Thoracic aorta (tissue), 2 donors: ENCODE measurements around the gene CLDND2. TPM values are rescaled to one million over a fixed set of nuclear protein-coding genes. Genes with fewer than 3 reads are reported as not detected.

Experiments used
- ATAC-seq: fragments of 150-250 bp; one replicate; pipeline ENCODE4 v1.8.0; 2017; ENCODE audit warnings: low read depth; ENCODE audit not compliant: insufficient number of reproducible peaks, low FRiP score
- DNase-seq: peaks from one replicate; pipeline ENCODE4 v3.0.0-alpha.2; 2020; ENCODE audit warnings: low spot score
- H3K27ac ChIP-seq, 2 donors: fragments of 200-600 bp; sonication (generic); 1 replicate in 1 of 2; 2 replicates in 1 of 2; pipeline ENCODE4 v1.5.1; 2016; ENCODE audit warnings: mild to moderate bottlenecking in 2 of 2, moderate library complexity in 2 of 2
- H3K27me3 ChIP-seq: fragments of 200-600 bp; sonication (generic); replicated peaks from 2 replicates; pipeline ENCODE4 v1.6.0; 2016; ENCODE audit warnings: mild to moderate bottlenecking; ENCODE audit not compliant: insufficient read depth
- H3K36me3 ChIP-seq: fragments of 200-600 bp; sonication (generic); one replicate; pipeline ENCODE4 v1.5.1; 2016
- H3K4me1 ChIP-seq, 2 donors: fragments of 200-600 bp; sonication (generic); 1 replicate in 1 of 2; 2 replicates in 1 of 2; pipeline versions ENCODE4 v1.5.1 to v1.6.0; 2016; ENCODE audit warnings: low read depth in 2 of 2, mild to moderate bottlenecking in 1 of 2; ENCODE audit not compliant: control insufficient read depth in 1 of 2
- H3K4me3 ChIP-seq: fragments of 200-600 bp; sonication (generic); 2 replicates; pipeline ENCODE4 v1.5.1; 2016; ENCODE audit warnings: mild to moderate bottlenecking
- H3K9me3 ChIP-seq: fragments of 200-600 bp; sonication (generic); 2 replicates; pipeline ENCODE4 v1.5.1; 2016
- total RNA-seq, 2 donors: library from RNA; depleted of rRNA; stranded (reverse); fragments of >200 nt; gene quantifications; one replicate each; pipeline versions ENCODE4 v1.1.0 to v1.2.3, GENCODE V29; 2016
- TF ChIP-seq, protein P1 (sequence below): fragments of 200-600 bp; sonication (generic); IDR thresholded peaks from one replicate; pipeline ENCODE4 v1.5.1; 2019; ENCODE audit warnings: antibody characterized with exemption

The CLDND2 gene
- total RNA-seq, 2 donors from 2014 or later: not detected

DNA sequence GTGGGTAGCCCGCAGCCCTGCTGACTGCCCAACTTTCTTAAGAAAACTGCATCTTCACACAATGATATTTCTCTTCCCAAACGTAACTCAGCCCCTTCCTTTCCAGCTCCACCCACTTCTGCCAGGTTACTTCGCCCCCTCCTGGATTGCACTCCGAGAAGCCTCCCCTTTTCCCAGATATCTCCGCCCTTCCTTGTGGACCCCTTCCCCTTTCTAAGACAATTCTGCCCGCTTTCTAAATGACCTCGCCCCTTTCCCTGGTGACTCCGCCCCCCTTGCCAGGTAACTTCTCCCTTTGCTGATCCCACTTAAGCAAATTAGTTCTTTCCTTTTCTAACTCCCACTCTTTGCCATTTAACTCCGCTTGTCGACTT is 29.5 kb downstream of the CLDND2 start:
- Histone ChIP-seq H3K36me3 (no peaks in the 10 kb centered on the region), H3K9me3 (no peaks in the 10 kb centered on the region), H3K27ac (peak overlapping the region; percentile 76 to 83), H3K27me3 (no peaks in the 10 kb centered on the region), H3K4me1 (peaks cover 0 to 18% of the 10 kb centered on the region in 2 donors), H3K4me3 (peak overlapping the region; percentile 76)
- TF ChIP-seq, protein P1, sequence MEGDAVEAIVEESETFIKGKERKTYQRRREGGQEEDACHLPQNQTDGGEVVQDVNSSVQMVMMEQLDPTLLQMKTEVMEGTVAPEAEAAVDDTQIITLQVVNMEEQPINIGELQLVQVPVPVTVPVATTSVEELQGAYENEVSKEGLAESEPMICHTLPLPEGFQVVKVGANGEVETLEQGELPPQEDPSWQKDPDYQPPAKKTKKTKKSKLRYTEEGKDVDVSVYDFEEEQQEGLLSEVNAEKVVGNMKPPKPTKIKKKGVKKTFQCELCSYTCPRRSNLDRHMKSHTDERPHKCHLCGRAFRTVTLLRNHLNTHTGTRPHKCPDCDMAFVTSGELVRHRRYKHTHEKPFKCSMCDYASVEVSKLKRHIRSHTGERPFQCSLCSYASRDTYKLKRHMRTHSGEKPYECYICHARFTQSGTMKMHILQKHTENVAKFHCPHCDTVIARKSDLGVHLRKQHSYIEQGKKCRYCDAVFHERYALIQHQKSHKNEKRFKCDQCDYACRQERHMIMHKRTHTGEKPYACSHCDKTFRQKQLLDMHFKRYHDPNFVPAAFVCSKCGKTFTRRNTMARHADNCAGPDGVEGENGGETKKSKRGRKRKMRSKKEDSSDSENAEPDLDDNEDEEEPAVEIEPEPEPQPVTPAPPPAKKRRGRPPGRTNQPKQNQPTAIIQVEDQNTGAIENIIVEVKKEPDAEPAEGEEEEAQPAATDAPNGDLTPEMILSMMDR: no peak
- DNase-seq (no peak), ATAC-seq (peak; percentile 3)

DNA sequence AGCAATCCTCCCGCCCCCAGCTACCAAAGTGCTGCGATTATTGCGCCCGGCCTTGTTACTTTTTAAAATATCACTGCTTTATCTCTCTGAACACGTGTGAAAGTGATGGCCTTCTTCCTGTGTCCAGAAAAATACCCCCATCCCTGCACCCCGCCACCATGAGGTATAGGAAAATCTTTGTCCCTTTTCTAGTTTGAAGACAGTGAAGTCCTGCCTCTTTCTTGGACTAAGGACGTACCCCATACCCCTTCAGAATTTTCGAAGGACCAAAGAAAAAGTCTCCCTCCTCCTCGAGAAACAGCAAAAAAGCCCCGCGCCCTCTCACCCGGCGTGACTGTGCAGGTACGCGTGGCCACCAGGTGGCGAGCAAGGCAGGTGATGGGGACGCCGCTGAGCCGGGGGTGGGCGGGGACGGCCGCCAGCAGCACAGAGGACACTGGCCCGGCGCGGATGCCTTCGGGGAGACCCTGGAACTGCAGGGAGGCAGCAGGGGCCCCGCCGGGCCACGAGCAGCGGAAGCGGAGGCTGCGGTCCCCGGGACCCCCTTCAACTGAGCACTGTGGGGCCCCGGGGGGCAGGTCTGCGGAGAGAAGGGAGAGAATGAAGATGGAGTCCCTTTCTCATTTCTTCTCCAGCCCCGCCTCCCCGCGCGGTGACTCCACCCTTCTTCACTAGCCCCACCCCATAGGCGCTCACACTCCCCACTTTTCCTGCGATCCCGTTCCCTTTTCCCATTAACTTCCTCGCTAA is 30.1 kb downstream of the CLDND2 start:
- TF ChIP-seq, protein P1: peak; percentile 95
- H3K4me3 ChIP-seq: peak overlapping the region; percentile 76
- ATAC-seq (peak; percentile 61), DNase-seq (peak; percentile 66)
- H3K36me3 ChIP-seq: no peaks in the 10 kb centered on the region
- H3K4me1 ChIP-seq: peaks cover 0 to 18% of the 10 kb centered on the region in 2 donors
- H3K27ac ChIP-seq: peak overlapping the region; percentile 76 to 83
- no peaks in the 10 kb centered on the region for H3K9me3 ChIP-seq
- no peaks in the 10 kb centered on the region for H3K27me3 ChIP-seq

DNA sequence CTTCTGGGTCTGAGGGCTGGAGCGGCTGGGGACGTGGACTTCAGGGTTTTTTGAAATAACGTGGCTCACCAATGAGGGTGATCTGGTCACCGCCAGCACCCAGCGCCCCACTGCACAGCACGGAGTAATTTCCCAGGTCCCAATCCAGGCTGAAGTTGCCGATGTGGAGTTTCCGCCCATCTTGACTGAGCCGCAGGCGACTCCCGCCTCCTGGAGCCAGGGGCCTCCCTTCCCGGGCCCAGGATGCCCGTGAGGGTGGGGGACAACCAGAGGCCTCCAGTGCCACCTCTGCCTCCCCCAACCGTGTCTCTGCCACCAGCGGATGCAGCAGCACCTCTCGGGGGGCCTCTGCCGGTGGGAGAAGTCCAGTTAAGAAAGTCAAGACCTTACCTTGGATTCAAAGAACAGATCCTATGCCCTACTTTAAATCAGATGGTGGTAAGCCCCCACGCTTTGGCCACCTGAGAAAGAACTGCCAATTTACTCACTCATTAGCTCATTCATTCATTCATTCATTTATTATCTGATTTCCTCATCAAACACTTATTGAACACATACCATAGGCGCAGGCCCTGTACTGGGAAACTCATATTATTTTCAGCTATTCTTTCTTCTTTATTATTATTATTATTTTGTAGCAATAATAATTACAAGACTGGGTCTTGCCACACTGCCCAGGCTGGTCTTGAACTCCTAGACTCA is 30.8 kb downstream of the CLDND2 start:
- Histone ChIP-seq H3K4me1 (peaks cover 0 to 18% of the 10 kb centered on the region in 2 donors), H3K4me3 (peak overlapping the region; percentile 76), H3K36me3 (no peaks in the 10 kb centered on the region), H3K27ac (peak overlapping the region in 1 of 2 donors; percentile 83), H3K9me3 (no peaks in the 10 kb centered on the region), H3K27me3 (no peaks in the 10 kb centered on the region)
- ATAC-seq: no peak
- TF ChIP-seq, protein P1: no peak
- no peak for DNase-seq

DNA sequence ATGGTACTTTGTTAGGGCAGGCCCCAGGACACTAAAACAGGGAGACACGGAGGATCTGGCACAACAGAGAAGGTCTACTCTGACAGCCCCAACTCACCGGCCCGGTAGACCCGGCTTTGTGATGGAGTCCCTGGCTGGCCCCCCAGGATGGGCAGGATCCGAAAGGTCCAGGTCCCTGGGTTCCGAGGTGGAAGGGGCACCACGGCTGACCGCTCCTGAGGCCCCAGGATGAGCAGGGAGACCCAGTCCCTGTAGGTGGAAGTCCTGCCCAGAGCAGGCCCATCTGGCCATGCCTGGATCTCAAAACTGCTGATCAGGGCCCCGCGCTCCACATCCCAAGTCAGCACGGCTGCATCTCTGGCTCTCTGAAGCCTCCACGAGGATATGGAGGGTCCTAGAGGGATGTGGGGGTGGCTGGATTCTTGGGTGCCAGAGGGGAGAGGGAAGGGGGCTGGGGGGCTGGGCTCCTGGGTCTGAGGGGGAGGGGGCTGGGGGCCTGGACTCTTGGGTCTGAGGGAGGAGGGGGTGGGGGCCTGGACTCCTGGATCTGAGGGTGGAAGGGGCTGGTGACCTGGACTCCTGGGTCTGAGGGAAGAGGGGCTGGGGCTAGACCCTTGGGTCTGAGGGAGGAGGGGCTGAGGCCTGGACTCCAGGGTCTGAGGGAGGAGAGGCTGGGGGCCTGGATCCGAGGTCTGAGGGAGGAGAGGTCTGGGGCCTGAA is 31.5 kb downstream of the CLDND2 start:
- ATAC-seq (no peak), DNase-seq (no peak)
- H3K9me3 ChIP-seq: no peaks in the 10 kb centered on the region
- H3K36me3 ChIP-seq: no peaks in the 10 kb centered on the region
- no peaks in the 10 kb centered on the region for H3K27me3 ChIP-seq
- no peak overlapping the region for H3K27ac ChIP-seq
- H3K4me3 ChIP-seq: no peak overlapping the region
- TF ChIP-seq, protein P1: no peak
- H3K4me1 ChIP-seq: peaks cover 0 to 18% of the 10 kb centered on the region in 2 donors
